Astrocyte of the hippocampus (primary cell): Measurements from ENCODE around the gene CCDC136.
A peak's percentile ranks its signal among the peaks of the same experiment; 100 is the strongest.

ENCODE experiments used
- DNase-seq: peaks from one replicate; pipeline ENCODE4 v3.0.0; 2011; ENCODE audit warnings: low read depth, low spot score

Gene CCDC136

DNA sequence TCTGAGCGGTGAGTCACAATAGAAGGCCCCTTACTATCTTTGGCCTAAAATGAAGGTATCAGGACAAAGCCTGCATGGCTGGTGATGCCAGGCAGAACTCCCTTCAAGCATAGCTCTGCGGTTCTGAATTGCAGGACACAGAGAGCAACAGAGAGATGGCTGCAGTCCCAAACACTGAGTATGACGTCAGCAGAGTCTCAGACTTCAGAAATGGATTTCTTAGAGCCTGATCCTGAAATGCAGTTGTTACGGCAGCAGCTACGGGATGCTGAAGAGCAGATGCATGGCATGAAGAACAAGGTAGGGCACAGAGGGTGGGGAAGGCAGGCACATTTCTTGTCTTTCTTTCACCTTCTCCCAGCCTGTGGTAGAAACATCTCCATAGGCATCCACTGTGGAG is 13.5 kb downstream of the CCDC136 start:
- no peak for DNase-seq

DNA sequence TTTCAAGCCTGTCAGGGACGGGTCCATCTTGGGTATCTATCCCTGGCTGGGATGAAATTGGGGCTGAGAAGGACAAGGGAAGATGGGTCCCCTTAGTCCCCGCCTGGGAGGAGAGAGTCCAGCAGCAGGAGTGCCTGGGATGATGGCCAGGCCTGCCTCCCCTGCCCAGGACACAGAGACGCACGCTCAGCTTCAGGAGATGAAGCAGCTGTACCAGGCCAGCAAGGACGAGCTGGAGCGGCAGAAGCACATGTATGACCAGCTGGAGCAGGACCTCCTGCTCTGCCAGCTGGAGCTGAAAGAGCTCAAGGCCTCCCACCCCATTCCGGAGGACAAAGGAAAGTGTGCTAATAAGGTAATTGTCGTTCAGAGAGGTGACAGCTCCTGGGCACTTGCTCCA is 15.4 kb downstream of the CCDC136 start:
- DNase-seq, result no peak

DNA sequence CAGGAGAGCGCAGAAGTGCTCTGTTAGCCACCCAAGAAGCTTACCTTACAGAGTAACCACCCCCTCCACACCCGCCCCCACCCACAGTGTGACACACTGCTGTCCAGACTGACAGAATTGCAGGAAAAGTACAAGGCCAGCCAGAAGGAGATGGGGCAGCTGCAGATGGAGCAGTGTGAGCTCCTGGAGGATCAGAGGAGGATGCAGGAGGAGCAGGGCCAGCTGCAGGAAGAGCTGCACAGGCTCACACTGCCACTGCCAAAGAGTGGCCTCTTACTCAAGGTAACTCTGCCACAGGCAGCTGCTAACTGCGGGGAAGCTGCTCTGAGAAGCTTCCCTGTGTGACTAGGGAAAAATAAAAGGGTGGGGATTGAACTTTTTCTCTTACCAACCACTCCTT is 17.6 kb downstream of the CCDC136 start:
- no peak for DNase-seq

DNA sequence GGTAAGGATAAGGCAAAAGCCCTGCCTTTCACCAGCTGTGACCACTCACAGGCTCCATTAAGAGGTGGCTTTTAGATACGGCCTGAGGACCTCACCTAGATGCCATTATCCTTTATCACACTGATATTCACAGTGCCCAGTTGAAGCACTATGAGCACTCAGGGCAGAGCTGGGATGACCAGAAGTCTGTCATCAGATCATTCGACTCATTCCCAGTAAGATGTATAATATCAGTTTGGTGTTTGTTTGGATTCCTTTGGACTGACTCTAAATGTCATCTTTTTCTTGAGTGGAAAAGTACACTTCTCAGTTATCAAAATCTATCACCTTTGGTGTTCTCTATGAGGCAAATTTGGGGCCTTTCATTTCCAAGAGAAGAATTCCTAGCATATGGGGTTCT is 18.7 kb downstream of the CCDC136 start:
- no peak for DNase-seq

DNA sequence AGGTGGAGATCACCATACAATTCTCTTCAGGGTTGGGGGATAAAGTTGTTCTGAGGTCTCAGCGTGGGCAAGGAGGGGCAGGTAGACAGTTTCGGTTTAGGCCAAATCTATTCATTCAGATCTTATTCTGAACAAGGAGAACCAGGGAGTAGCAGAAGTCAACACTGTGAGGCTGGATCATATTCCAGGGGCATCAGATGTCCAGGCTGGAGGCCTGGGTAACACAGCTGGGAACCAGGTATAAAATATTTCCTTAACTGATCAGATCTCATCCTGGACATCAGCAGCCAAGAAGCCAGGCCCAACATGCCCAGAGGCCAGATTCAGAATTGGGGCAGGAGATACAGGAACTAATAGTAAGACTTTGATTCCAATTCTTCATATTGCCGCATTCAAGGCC is 19.2 kb downstream of the CCDC136 start:
- DNase-seq, result no peak

DNA sequence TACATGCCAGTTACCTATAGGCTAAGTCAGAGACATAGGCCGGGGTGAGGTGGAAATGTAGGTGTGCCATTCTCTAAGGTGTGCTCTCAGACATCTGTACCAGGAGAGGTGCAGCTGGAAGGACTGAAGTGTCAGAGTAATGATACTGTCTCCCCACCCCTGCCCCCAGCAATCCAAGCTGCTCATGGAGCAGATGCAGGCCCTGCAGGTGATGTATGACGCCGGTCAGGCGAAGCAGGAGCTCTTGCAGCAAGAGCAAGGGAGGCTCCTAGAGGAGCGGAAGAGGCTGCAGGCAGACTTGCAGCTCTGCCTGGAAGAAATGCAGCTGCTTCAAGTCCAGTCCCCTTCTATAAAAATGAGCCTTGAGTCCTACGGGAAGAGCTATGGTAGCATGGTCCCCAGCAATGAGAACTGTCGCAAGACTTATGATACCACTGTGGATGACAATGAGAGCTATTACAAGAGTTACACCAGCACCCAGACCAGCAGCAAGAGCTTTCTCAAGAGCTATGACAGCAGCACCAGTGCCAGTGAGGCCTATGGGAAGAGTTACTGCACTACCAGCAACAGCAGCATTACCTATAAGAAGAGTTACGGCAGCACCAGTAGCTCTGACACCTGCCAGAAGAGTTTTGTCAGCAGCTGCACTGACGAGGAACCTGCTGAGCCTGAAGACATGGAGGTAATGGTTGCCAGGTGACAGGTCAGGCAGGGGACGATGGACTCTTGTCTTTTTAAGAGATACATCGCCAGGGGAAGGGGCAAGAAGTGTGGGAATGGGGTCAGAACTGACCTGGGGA is 20.1 kb downstream of the CCDC136 start:
- DNase-seq, result no peak

DNA sequence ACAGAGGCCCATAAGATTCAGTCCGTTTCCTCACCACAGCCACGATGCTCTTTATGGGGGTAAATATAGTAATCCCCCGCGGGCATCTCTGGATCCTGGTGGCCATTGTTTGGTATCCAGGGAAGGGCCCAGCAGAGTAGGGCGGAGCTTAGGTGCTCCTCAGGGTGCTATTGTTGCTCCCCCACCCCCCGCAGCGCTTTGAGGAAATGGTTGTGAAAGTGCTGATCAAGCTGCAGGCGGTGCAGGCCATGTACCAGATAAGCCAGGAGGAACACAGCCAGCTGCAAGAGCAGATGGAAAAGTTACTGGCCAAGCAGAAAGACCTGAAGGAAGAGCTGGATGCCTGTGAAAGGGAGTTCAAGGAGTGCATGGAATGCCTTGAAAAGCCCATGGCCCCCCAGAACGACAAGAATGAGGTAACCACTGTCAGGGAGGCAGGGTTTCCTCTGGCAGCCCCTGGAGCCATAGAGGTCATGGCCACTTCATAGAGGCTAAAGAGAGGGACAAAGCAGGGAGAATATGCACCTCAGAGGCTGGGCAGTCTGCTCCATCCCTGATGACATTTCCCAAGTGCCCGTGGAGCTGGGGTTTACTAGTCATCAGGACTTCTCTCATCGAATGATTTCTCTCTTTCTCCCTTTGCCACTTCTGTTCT is 20.9 kb downstream of the CCDC136 start:
- DNase-seq, result no peak

DNA sequence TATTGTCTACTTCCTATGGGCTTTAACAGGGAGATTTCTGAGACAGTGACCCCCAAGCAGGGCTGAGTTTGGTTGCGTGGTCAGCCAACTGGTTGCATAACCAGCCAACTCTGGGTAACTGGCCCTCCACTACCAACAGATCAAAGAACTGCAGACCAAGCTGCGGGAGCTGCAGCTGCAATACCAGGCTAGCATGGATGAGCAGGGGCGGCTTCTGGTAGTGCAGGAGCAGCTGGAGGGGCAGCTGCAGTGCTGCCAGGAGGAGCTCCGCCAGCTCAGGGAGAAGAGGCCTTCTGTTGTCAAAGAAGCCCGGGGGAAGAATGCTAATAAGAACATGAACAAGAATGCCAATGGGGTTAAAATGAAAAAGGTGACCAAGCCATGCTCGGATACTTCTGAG is 22.7 kb downstream of the CCDC136 start:
- DNase-seq, result no peak

DNA sequence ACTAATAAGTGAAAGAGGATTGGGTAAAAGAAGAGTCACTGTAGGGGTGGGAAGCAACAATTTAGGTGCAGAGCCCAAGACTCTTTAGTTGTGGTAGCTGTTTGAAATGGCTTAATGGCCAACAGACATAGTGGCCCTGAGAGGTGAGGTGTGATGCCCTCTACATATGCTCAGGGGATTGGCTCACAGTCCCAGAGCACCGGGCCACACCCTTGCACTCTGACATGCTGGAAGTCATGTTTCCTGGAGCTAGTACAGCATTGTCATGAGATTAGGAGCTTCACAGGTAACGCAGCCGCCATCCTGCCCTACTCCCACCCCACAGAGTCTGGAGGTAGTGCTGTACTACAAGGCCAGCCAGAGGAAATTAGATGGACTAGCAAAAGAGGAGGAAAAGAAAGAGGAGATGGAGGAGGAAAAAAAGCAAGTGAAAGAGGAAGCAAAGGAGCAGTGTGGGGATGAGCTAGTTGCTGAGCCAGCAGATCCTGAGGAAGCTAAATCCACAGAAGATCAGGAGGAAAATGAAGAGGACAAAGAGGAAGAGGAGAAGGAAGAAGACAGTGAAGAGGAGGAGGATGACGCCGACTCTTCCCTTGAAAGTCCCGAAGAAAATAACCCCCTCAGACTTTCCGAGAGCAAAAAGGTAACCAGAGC is 23.6 kb downstream of the CCDC136 start:
- no peak for DNase-seq

DNA sequence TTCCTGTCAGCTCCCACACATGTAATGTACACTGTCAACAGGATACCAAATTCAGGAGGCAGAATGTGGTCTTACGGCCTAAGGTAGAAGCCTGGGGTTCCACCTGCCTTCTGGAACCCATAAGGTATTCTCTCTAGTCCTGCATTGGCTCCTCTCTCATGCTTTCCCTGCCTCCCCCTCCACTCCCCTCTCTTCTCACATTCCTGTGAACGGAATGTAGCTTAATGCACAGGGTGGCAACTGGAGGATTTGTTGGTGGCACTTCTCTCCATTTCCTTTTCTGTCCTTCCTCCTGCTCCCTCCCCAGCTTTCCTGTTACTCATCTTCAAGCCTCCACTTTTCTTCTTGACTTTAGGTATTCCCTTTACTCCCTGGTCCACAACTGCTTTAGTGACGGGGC is 26.9 kb downstream of the CCDC136 start:
- DNase-seq, result no peak

DNA sequence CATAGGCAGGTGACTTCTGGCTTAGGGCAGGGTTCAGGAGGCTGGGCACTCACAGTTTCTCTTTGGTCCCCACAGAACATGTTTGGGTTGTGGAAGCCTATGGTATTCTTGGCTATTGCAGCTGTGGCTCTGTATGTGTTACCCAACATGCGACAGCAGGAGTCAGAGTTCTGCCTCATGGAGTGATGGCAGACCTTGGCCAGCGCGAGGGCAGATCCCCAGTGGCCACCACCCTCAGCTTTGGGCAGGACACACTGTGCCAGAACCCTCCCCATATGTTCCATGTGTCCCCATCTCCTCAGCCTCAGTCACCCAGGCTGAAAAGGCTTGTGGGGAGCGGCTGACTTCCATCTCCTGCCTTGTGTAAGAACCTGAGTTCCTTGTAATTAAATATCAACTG is 30.0 kb downstream of the CCDC136 start:
- DNase-seq, result no peak

DNA sequence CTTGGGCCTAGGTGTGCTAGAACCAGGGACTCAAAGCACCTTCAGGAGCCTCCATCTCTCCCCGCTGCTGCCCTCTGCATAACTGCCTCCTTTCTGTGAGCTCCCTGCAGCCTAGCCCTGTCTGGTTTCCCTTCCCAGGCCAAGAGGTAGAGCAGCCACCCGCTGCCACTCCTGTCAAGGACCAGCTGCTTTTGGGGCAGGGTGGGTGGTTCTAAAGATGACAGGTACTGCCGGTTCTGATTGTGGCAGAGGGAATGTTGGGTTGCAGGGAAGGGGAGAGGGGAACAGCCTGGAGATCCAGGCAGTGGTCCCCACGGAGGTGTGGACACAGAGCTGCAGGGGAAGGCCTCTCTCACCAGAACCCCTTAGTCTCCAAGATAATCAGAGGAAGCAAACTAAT is 34.7 kb downstream of the CCDC136 start:
- no peak for DNase-seq

DNA sequence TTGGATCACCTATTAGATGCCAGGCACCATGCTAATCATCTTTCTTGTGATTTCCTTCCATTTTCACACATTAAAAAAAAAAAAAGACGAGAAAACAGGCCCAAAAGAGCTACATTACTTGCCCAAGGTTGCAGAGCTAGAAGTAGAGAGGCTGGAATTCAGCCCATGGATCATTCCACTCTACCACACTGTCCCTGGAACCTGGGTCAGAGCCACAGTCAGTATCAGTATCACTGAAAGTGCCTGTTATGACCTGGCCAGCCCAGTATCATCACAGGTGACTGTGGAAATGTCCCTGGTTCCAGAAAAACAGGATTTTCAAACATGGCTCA is 35.1 kb downstream of the CCDC136 start:
- DNase-seq, result no peak

DNA sequence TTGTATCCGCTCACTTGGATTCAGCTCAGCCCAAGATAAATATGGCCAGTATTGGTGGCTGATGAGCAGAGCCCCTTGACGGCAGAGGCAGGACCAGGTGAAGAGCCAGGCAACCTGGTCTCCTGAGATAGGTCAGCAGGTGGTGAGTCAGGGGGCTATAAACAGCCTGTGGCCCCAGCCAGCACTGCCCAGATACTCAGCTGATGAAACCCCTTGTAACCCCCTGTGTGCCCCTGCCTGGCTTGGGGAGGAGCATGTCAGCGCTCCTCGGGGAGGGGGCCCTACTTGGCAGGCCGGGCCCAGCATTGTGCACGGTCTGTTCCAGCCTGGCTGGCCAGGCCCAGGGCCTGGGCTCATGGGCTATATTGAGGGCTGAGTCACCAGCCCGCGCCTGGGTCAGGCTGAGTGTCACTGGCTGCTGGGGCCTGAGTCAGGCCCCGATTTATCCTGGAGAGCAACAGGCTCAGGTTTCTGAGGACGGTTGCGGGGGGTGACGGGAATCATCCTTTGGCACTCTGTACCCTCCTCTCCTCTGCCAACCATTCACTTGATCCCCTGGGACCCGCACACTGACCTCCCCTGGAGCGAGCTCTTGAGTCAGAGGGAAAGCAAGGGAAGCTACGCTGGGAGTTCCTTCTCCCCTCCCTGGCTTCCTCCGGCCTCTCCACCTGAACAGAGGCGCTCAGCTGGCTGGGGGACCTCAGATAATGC is 35.6 kb downstream of the CCDC136 start:
- peak; percentile 85 for DNase-seq

DNA sequence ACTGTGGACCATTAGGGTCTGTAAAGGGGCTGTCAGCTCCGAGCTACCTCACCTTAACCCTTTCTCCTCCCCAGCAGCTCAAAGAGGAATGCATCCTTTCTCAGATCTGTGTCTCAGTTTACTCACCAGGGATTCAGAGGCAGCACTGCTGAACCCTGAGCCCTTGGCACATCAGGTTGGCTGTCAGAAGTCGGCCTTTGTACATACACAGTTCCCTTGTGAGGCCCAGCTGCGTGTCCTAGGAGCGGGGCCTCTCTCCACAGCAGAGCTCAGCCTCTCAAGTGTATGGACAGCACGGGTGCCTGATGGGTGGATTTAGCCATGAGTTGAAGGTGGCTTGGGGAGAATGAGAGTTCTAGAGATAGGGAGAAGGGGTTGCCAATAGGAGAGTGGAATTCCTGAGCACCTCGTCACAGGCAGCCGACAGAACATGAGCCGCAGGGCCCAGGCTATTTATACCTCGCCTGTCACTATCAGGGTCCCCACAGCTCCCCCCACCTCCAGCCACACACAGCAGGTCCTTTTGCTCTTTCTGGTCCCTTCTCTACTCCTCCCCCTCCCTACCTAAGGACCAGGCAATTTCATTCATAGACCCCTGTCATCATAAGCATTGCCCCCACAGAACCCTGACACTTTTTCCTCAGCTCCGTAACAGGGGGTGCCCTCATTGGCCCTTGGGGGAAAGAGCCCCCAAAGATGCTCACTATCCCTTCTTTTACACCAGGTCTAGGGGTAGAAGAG is 36.4 kb downstream of the CCDC136 start:
- DNase-seq, result peak; percentile 90

DNA sequence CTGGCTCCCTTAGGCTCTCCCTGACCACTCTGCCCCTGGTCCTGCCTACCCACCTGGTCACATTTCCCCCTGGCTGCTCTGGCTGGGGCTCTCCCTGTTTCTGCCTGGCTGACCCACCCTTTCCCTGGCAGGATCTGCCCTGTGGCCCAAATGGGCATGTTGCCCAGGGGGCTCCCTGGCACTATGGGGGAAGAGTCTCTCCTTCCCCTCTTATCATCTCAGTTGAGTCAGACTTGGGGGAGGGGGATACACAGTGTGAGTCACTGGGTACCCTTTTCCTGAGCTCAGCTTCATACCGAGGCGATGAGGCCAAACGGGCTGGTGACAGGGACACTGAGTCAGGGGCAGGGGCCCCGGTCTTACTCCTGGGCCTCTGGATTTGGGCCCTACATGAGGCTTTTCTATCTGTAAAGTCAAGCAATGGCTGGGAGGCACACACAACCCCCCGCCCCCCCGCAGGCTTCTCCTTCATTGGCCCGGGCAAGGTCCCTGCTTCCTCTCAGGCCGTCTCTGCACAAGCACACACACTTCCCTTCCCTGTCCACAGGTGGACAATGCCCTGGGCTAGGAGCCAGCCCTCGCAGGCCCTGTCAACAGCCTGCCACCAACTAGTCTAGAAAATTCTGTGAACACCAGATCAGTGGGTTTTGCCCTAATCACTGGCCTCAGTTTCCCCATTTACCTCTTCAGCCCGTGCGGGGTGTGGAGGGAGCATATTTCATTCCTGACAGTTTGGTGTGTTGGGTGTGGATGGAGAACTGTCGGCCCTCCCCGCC is 37.8 kb downstream of the CCDC136 start:
- peak; percentile 84 for DNase-seq

DNA sequence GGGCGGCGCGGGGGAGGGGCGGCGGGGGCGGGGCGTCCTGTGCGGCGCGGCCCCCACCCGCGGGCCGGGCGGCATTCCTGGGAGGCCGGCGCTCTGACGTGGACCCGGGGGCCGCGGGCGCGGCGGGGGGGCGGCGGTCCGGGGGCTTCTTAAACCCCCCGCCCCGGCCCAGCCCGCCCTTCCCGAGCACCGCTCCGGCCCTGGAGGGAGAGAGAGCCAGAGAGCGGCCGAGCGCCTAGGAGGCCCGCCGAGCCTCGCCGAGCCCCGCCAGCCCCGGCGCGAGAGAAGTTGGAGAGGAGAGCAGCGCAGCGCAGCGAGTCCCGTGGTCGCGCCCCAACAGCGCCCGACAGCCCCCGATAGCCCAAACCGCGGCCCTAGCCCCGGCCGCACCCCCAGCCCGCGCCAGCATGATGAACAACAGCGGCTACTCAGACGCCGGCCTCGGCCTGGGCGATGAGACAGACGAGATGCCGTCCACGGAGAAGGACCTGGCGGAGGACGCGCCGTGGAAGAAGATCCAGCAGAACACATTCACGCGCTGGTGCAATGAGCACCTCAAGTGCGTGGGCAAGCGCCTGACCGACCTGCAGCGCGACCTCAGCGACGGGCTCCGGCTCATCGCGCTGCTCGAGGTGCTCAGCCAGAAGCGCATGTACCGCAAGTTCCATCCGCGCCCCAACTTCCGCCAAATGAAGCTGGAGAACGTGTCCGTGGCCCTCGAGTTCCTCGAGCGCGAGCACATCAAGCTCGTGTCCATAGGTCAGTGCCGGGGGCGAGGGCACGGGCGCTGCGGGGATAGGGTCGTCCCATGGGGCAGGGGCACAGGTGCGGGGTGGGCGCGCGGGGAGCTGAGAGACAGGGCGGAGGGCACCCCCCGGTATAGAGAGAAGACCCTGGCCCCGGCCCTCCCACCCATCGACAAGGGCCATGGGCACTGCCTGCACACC is 38.7 kb downstream of the CCDC136 start, which contains the start of gene FLNC:
Gene FLNC (plus strand): TSS at position 176 of the 947 bp plus-strand sequence. CDS start 232 bp downstream, at position 408.
- DNase-seq, result peak; percentile 91

DNA sequence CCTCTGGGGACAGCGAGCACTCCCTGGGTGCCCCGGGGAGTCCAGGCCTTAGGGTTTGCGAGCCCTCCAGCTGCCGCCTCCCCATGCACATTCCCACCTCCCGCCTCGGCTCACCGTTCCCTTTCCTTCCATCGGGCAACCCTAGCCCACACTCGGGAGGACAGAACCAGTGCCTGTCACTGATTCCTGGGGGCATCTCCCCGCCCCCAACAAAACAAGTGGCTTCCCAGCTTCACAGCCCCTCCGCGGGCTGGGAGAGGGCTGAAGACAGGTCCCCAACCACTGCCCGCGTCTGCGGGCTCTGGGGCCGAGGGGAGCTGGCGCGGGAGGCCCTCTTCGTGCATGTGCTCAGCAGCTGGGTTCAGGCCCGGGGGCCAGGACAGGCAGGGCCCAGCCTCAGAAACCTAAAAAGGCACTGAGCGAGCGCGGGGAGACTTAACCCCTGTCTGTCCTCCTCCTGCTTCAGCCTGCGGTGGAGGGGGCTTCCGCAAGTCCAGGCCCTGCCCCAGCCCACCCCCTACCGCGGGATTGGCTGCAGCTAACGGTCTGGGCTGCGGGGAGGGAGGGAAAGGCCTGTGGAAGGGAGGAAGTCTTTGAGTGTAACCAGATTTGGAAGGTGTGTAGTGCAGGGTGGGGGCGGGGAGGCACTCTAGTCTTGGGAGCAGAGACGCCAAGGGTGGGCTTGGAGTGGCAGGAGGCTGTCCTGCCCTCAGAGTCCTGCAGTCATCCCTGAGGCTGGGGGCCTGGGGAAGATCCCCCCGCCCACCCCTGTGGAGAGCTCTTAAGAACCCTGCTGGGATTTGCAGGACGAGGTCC is 39.6 kb downstream of the CCDC136 start:
- DNase-seq, result peak; percentile 89
